Occipital lobe (tissue), 2 donors: Measurements from ENCODE around the gene ST6GALNAC6. TPM values are rescaled to one million over a fixed set of nuclear protein-coding genes. Genes with fewer than 3 reads are reported as not detected.
"Not testable (repeated sequence)": the region's sequence is repeated elsewhere in the genome, so short reads cannot be mapped to it uniquely, and the experiment has no call there.

Experiments
- DNase-seq: peaks from one replicate; lab custom pipeline; 2025; lab: John Stamatoyannopoulos, UW
- total RNA-seq: library from RNA; depleted of rRNA; stranded (reverse); fragments of >200 nt; gene quantifications from one replicate; pipeline ENCODE4 v1.2.3, GENCODE V29; 2014

ST6GALNAC6 gene
- total RNA-seq, 1 donor from 2014 or later: 31.8 TPM

DNA sequence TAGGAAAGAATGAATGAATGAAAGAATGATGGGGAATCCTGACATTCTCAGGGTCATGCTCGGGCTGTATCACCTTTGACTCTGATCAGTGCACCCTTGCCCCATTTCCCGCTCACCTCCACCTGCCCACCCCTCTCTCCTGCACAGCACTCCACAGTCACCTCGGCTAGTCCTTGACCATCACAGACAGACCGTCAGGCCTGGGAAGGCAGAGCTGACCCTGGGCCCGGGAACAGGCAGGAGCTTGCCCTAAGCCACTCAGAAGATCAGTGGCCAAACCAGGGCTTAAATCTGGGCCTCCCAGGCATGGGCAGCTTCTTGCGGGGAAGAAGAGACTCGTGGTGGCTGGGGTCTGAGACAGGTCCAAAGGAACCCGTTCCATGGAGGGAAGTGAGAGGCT, 3.6 kb downstream of the ST6GALNAC6 start:
- DNase-seq: no peak

DNA sequence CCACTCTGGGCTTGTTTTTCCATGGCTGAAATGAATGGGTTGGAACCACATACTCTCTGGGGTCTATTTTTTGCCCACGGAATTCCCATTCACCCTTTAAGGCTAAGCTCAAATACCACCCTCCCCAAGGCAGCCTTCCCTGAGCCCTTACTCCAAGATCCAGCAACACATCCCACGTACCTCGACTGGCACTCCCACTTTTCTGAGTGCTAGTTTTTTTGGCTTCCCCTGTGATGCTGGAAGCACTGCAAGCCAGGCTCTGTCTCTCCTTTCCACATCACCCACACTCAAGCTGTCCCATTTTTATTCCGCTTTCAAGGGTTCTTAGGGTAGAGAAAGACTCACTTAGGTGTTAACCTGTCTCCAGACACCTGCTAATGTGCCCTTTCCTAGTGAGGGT, 6.0 kb downstream of the ST6GALNAC6 start:
- DNase-seq: peak; percentile 48

DNA sequence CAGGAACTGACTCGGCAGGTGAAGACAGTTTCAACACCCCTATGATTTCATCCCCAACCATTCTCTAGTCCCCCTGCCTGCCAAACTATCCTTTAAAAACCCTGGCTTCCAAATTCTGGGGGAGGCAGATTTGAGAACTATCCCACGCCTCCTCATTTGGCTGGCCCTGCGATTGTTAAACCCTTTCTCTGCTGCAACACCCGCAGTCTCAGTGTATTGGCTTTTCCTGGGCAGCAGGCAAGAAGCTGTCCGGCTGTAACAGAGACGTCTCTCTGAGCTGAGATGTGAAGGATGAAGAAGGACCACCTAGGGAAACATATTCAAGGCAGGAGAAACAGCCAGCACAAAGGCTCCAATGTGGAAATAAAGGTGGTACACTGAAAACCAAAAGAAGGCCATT, 6.6 kb downstream of the ST6GALNAC6 start:
- no peak for DNase-seq

DNA sequence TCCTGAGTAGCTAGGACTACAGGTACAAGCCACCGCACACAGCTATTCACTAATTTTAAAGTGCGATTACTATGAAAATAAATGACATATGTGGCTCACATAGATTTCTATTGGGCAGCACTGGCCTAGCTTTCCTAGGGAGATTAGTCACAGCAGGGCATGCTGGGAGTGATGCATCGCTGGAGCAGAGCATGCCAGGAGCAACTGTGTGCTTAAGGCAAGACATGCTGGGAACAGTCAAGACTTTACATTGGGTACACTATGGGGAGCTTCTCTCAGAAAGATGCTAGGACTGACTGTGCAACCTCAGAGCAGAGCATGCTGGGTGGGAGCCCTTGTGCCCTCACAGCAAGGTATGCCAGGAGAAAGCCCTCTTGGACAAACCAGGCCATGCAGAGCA, 9.3 kb downstream of the ST6GALNAC6 start:
- DNase-seq: no peak

DNA sequence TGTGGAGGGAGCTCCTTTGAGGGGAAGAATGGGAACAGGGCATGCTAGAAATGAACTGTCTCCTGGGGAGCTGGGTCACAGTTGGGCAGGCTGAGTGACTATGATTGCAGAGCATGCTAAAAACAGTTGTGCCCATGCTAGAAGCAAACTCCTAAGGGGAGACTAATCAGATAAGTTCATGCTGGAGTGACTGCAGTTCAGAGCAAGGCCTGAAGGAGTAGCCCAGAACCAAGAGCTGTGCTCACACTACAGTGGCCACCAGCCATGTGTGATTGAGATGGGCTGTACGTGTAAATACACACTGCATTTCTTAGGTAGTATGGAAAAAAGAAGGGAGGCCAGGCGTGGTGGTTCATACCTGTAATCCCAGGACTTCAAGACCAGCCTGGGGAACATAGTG, 11.6 kb downstream of the ST6GALNAC6 start:
- DNase-seq: no peak

DNA sequence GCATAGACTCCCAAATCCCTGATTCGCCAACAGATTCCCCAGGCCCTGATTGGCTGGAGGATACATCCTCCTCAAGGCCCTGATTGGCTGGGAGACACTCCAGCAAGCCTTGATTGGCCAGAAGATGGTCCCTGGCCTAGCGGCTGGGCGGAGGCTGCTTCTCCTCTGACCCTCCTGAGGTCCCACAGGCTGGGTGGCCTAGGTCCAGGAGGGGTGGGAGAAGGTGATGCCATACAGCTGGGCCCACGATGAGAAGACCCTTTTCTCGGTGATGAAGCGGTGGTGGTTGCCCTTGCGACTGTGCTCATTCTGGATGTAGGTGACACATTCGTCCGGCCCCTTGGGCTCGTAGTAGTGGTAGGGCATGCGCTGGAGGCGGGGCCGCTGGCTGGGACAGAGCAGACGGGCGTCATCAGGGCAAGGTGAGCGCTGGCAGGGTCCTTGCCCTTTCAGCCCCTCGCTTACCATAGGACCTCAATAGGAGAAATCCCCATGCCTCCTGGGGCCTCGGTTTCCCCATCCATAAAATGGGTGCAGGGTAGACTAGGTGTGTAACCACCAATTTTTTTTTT, 12.9 kb downstream of the ST6GALNAC6 start:
- no peak for DNase-seq

DNA sequence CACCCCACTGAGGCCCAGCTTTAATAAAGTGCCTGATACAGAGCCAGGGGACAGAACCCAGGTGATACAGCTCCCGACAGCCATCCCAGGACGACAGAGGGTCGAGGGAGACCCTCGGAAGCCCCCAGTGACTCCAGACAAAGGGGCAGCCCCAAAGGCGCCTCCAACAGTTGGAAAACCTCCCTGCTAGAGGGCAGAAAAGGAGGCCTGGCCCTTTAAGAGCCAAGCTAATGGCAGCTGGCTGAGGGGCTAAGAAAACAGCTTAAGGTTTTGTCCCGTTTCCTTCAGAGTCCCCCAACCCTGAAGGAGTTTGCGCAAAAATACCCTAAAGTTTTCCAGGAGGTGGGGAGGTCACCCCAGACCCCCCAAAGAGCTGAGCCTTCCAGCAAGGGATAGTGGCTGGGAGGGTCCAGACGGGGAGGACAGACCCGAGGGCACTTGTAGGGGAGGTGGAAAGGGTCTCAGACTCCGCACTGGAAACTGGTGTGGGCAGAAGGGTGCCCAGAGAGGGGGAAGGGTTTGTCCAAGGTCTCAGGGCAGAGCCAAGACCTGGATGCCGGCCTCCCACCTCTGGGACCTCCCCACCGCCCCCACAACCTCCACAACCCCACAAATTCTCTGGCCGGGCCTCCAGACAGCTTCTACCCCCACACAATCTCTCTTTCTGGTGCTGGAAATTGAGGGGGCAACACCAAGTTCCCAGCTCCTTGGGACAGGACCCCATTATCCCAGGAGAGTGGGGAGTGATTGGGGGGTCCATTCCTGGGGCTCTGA, 13.7 kb downstream of the ST6GALNAC6 start:
- no peak for DNase-seq

DNA sequence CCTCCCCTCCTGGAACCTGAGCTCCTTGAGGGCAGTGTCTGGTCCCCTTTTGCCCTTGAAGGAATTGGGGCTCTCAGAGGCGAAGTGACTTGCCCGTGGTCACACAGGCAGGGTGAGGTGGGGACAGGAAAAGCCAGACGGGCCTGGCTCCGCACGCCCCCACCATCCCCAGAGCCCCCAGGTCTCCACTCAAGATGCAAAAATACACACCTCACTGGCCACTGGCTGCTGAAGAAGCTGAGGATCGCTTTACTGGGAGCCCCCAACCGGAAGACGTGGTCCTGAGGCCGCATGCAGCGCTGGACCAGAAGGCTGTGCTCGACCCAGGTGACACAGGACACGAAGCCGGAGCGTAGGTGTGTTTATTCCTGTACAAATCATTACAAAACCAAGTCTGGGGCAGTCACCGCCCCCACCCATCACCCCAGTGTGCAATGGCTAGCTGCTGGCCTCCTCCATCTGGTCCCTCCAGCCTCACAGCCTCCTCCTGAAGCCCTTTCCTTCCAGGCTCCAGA, 14.4 kb downstream of the ST6GALNAC6 start:
- no peak for DNase-seq

DNA sequence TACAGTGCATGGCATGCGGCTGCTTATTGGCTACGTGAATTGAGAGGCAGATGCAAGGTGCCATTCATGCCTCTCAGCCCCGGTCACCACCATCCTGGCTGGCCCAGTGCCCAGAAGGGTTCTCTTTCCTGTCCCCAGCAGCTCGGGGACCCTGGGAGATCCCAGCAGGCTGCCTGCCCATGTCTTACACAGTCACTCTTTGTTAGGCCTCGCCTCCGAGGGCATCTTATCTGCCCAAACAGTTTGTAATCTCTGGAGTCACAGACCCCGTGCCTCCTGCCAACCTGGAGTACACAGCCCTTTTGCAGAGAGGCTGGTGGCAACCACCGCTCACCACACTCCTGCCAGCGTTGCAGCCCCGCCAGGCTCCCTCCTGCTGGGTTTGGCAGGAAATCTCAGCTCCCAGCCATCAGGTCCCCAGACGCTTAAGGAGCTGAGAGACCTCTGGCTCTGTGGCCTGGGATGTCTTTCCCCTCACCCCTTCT, 14.9 kb downstream of the ST6GALNAC6 start:
- DNase-seq: no peak

DNA sequence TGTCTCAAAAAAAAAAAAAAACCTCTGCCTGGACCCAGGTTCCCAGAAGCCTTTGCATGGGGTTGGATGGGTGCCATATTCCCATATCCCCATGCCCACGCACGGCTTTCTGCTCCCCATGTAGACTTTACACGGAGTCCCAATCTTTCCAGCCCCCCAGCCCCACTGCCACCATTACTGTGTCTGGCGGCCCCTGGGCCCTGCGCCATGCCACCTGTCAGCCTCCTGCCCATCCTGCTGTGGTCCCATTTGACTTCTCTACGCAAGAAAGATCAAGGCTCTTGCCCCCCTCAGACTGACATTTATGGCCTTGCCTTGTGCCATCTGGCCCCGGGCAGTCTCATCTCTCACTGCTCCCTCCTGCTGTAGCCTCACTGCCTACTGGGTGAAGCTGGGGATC, 15.4 kb downstream of the ST6GALNAC6 start:
- no peak for DNase-seq

DNA sequence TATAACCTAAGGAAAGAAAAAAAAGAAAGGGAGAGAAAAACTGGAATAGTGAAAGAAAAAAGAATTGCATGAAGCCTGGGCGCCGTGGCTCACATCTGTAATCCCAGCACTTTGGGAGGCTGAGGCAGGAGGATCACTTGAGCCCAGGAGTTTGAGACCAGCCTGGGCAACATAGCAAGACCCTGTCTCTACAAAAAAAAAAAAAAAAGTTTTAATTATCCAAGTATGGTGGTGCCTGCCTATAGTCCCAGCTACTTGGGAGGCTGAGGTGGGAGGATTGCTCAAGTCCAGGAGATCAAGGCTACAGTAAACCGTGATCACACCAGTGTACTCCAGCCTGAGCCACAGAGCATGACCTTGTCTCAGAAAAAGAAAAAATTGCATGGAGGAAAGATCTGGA, 17.7 kb downstream of the ST6GALNAC6 start:
- not testable (repeated sequence) for DNase-seq

DNA sequence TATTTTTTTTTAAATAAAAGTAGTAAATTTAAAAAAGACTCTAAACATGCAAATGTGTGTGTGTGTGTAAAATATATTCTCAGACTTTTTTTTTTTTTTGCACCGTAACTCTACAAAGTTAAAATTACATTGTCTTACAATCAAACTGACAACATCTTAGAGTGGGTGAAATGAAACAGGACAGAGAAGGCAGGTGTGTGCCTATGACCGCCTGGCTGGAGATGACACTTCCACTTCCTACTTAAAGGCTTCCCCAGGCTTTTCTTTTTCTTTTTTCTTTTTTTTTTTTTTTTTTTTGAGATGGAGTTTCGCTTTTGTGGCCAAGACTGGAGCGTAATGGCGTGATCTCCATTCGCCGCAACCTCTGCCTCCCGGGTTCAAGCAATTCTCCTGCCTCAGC, 19.3 kb downstream of the ST6GALNAC6 start:
- no peak for DNase-seq

DNA sequence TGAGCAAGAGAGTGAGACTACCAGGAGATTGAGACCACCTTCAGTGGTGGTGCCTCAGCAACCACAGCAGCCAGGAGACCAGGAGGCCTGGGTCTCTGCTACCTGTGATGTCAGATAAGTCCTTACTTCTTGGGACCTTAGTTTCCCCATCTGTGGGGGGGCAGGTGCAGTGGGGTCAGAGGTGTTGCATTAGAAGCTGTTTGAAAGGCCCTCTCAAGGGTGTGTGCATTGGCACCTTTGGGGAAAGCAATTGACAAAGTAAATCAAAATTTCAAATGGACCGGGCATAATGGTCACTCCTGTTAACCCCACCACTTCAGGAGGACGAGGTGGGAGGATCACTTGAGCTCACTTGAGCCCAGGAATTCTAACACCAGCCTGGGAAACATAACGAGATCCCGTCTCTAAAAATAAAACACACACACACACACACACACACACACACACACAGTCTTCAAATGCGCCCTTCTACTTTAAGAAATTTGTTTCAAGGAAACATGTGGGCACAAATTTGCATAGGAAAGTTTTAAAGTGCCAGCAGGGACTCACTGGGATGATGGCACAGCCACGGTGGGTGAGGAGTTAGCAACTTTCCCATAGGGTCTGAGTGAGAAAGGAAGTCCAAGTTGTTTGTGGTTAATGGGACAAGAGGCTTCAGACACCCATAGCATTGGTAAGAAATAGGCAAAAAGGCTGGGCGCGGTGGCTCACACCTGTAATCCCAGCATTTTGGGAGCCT, 20.6 kb downstream of the ST6GALNAC6 start:
- DNase-seq: no peak

DNA sequence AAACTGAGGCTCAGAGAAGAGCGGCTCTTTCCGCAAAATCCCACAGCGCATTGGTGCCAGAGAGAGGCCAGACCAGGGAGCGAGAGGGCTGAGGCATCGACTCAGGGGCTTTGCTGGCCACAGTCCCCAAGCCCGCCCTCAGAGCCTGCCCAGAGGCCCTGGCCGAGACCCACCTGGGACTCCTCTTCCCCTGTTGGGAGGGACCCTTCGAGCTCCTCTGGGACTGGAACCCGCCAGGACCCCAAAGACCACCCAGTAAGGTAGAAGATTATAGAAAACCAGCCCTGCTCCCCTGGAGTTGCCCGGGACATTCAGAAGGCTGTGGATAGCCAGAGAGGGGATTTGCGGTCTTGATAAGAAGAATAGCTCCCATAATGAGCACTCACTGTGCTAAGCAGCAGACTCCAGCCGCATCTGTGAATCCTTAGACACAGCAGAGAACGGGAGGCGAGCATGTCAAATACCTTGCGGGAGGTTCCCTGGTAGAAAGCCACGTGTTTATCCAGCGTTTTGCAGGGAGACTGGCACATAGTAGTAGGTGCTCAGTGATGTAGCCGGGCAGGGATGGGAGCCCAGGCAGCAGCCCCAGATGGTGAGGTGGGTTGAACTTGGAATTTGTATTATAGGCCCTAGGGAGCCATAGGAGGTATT, 21.3 kb downstream of the ST6GALNAC6 start:
- DNase-seq: no peak

DNA sequence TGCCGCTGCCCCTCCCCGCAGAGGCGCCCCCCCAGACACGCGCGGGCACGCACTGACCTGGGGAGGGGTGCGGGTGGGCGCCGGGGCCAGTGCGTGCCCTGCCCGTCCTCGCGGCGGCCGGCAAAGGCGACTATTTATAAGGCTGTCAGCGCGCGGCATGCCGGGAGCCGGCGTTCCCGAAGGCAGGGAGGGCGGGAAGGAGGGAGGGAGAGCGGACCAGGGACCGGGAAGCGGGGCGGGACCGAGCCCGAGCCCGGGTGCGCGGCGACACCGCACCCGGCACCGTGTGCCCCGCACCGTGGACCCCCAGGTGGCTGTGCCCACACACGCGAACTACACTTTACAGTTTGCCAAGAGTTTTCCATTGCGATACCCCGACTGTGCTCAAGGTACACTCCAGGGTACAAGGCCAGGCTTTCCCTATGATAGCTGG, 21.8 kb downstream of the ST6GALNAC6 start, which contains the start of gene AK1:
Gene AK1 (minus strand): TSS at position 110 of the 433 bp plus-strand sequence. CDS start 3,058 bp downstream, outside the sequence.
- peak; percentile 77 for DNase-seq

DNA sequence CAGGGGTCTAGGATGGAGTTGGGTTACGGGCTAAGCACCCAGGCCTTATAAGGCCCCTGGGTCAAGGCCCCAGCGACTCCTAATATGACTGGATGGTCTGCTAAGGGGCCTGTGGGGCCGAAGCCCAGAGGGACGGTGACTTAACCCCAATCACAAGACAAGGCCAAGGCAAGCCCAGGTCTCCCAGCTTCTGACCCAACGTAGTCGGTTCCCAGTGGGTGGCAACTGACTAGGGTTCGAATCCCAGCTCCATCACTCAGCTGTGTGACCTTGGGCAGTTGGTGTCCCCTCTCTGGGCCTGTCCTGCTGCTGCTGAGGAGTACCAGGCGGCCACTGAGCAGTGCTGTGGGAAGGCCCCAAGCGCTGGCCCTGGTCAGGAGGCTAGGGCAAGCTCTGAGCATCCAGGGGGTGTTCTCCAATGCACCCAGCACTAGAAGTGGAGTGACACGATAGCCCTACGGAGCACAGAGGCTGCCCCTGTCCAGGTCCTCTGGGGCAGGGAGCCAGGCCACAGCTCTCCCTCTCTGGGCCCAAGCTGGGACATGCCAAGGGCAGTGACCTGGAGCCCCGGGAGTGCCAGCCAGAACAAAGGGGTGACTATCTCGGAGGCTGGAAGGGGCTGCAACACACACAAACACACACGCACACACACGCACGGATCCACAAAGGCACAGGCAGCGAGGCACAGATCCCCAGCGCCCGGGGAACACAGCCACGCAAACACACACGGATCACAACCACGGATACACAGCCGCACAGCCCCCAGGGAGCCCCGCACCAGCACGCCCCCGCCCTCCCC, 22.4 kb downstream of the ST6GALNAC6 start:
- DNase-seq: no peak

DNA sequence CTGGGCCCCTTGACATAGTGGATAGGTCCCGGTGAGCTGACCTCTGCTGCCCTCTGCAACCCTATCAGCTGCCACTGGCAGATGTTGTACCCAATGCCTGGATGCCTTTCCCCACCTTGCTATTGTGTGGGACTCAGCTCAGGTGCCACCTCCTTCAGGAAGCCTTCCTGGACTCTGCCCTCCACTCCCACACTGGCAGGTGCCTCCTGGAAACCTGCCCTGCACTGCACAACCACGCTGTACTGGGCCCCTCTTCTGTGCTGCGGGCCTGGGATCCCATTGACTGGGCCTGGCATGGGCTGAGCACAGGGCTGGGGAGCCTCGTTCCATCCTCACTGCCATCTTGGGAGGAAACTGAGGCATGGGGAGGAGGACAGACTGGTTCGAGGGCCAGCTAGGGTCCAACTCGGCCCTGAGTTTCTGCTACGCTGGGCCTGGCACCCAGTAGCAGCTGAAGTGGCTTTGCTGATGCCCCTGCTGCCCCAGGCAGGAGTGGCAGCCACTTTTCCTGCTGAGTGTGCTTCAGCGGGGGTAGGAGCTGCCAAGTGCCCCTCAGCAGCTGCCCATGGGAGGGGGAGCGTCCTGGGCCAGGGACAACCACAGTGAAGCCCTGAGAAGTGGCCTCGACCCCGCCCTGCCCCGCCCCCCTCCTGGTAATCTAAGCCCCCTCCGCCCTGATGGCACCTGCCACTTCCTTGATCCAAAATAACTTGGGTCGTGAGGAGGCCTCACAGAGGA, 23.2 kb downstream of the ST6GALNAC6 start:
- no peak for DNase-seq

DNA sequence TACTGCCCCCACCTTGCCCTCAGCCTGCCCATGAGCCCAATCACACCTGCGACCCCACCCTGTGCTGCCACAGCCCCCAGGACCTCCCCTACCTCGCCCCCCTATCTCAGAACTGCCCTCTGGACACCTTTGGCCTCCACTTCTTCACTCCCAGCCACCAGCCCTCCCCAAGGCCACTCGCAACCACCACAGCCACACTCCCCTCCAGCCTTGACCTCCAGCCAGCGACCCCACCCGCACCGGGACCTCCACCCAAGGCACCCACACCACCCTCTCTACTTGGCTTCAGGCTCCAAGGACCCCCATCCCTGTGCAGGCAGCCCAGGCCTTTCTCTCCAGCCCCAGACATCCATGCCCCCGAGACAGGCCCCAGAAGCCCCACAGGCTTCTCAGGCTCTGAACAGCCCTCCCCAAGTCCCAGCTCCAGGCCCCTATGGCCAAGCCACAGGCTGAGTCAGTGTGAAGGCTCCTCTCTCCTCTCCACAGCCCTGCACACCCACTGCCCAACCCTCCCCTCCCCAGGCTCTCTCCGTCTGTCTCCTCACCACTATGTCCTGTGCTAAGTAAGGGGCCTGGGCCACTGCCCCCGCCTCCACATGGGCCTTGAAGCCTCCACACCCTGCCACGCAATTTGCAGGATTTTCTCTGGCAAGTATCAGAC, 24.0 kb downstream of the ST6GALNAC6 start:
- DNase-seq: no peak
